Tibial nerve (tissue), 4 donors: ENCODE results near the gene CERS2. TPM values are rescaled to one million over a fixed set of nuclear protein-coding genes. Genes with fewer than 3 reads are reported as not detected.

Experiments
- DNase-seq, 2 donors: peaks; one replicate each; pipeline ENCODE4 v3.0.0-alpha.2; 2019; ENCODE audit warnings: low spot score in 2 of 2
- H3K27ac ChIP-seq, 4 donors: fragments of 200-600 bp; sonication (generic) in 3 of 4; one replicate each; pipeline ENCODE4 v1.5.1; 2017 to 2019; ENCODE audit warnings: mild to moderate bottlenecking in 1 of 4
- H3K27me3 ChIP-seq, 2 donors: fragments of 200-600 bp; sonication (generic) in 1 of 2; one replicate each; pipeline versions ENCODE4 v1.5.1 to v1.6.0; 2017 to 2019
- H3K36me3 ChIP-seq, 3 donors: fragments of 200-600 bp; sonication (generic); one replicate each; pipeline ENCODE4 v1.5.1; 2018 to 2019
- H3K4me1 ChIP-seq, 4 donors: fragments of 200-600 bp; sonication (generic) in 3 of 4; one replicate each; pipeline ENCODE4 v1.5.1; 2017 to 2019
- H3K4me3 ChIP-seq, 4 donors: fragments of 200-600 bp; sonication (generic) in 3 of 4; one replicate each; pipeline ENCODE4 v1.5.1; 2017 to 2019; ENCODE audit warnings: mild to moderate bottlenecking in 1 of 4, moderate library complexity in 1 of 4
- H3K9me3 ChIP-seq, 4 donors: fragments of 200-600 bp; sonication (generic) in 3 of 4; one replicate each; pipeline ENCODE4 v1.5.1; 2017 to 2019
- EP300 ChIP-seq, 2 donors: sonication (generic); formaldehyde crosslinking; IDR thresholded peaks; one replicate each; pipeline ENCODE4 v1.6.1; 2017; ENCODE audit warnings: antibody characterized with exemption in 2 of 2, mild to moderate bottlenecking in 1 of 2
- POLR2A ChIP-seq, 2 donors: fragments of 450-650 bp; IDR thresholded peaks; one replicate each; pipeline ENCODE4 v1.6.1; 2017; ENCODE audit warnings: antibody characterized with exemption in 2 of 2, mild to moderate bottlenecking in 2 of 2, moderate library complexity in 2 of 2
- WGBS, 2 donors: methylation state at CpG; one replicate each; pipeline ENCODE4 v1.1.5; 2018; 5-methylcytosine and 5-hydroxymethylcytosine counted together
- total RNA-seq, 4 donors: library from RNA; depleted of rRNA; stranded (reverse); fragments of >200 nt; gene quantifications; one replicate each; pipeline ENCODE4 v1.1.0, GENCODE V29; 2016
- TF ChIP-seq, protein P1 (sequence below), 5 experiments: fragments of 200-600 bp in 3 of 5; fragments of 450-650 bp in 2 of 5; sonication (generic) in 3 of 5; IDR thresholded peaks; one replicate each; pipeline ENCODE4 v1.5.1; 2016 to 2019; ENCODE audit warnings: antibody characterized with exemption in 5 of 5, mild to moderate bottlenecking in 3 of 5, moderate library complexity in 2 of 5

CERS2 gene
- total RNA-seq, 4 donors from 2014 or later, result 137 to 168 (median 140) TPM

DNA sequence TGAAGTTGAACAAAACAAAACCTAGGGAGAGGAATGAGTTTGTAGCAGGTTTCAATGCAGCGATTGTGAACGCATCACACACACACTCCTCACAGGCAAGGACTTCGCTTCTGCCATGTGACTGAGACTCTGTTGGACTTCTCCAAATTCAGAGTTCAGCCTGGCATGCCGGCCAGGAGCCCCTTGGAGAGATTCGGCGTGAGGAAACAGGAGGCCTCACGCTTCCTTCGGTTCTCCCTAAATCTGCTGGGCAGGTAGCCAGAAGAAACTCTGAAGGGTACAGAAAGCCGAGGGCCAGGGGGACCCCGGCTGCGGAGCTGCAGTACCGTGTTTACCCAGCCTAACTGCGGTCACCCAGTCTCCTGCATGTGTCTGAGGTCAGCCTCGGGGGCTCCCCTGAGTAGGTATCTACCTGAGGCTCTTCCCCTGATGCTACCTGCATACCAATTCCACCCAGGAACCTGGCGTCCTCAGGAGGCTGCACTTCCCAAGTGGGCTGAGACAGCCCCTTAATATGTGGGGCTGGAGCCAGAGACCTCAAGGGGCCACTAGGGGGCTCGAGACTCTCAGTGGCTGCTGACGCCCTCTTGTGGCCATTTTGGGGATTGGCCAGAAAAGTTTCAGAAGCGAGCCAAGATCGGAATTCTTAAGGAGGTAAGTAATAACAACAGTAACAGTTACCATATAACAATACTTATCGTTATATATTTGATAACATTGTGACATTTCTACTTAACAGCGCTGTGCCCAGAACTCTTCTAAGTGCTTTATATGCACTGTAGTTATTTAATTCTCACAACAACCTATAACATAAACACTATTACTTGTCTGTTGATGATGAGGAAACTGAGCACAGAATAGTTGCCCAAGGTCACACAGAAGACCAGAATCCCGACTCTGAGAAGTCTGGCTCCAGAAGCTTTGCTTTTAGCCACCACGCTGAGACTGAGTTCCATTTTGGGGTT lies 4.7 kb upstream of the CERS2 start:
- DNase-seq, result peak; percentile 91 to 99
- Histone ChIP-seq H3K9me3 (no peaks in the 10 kb centered on the region), H3K36me3 (no peaks in the 10 kb centered on the region), H3K4me3 (peak overlapping the region in 2 of 4 donors; percentile 12 to 19), H3K27me3 (no peaks in the 10 kb centered on the region), H3K4me1 (peaks cover 0 to 75% (median 29%) of the 10 kb centered on the region in 4 donors), H3K27ac (peak overlapping the region; percentile 10 to 98 (median 66))
- 12 to 20% methylated on average over 22 to 23 of the region's 23 CpGs for WGBS, 2 donors
- TF ChIP-seq, protein P1, sequence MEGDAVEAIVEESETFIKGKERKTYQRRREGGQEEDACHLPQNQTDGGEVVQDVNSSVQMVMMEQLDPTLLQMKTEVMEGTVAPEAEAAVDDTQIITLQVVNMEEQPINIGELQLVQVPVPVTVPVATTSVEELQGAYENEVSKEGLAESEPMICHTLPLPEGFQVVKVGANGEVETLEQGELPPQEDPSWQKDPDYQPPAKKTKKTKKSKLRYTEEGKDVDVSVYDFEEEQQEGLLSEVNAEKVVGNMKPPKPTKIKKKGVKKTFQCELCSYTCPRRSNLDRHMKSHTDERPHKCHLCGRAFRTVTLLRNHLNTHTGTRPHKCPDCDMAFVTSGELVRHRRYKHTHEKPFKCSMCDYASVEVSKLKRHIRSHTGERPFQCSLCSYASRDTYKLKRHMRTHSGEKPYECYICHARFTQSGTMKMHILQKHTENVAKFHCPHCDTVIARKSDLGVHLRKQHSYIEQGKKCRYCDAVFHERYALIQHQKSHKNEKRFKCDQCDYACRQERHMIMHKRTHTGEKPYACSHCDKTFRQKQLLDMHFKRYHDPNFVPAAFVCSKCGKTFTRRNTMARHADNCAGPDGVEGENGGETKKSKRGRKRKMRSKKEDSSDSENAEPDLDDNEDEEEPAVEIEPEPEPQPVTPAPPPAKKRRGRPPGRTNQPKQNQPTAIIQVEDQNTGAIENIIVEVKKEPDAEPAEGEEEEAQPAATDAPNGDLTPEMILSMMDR (IDR thresholded peaks at IDR 0.05), result peak; percentile 99 to 100 (median 99)
- TF ChIP-seq EP300 (IDR thresholded peaks at IDR 0.05) (peak in 1 of 2 donors; percentile 76), POLR2A (IDR thresholded peaks at IDR 0.05) (no peak)

GRCh38 chr1:150976879-150977694 lies 2.5 kb upstream of the CERS2 start:
- peak overlapping the region; percentile 46 to 98 (median 74) for H3K27ac ChIP-seq
- no peaks in the 10 kb centered on the region for H3K36me3 ChIP-seq
- no peaks in the 10 kb centered on the region for H3K27me3 ChIP-seq
- TF ChIP-seq, protein P1 (IDR thresholded peaks at IDR 0.05), result peak in 1 of 5 experiments; percentile 13
- TF ChIP-seq POLR2A (IDR thresholded peaks at IDR 0.05), result peak; percentile 44
- TF ChIP-seq EP300 (IDR thresholded peaks at IDR 0.05), result peak; percentile 34 to 82
- no peaks in the 10 kb centered on the region for H3K9me3 ChIP-seq
- 38 to 44% methylated on average over 11 of the region's 11 CpGs for WGBS, 2 donors
- peaks cover 0 to 81% (median 41%) of the 10 kb centered on the region in 4 donors for H3K4me1 ChIP-seq
- peak; percentile 60 to 80 for DNase-seq
- peak overlapping the region in 1 of 4 donors; percentile 10 for H3K4me3 ChIP-seq

DNA sequence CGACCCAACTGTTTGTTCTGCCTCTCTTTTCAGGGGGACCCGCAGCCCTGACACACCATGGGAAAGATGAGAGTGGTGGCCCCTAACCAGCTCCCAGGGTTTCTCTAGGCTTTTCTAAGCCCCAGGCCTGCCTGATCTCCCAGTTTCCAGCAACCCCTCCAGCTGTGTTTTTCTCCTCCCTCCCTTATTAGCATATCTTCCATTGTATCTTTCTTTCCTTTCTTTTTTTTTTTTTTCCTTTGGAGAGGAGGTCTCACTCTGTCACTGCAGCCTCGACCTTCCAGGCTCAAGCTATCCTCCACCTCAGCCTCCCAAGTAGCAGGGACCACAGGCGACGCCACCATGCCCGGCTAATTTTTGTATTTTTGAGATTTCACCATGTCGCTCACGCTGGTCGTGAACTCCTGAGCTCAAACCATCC lies 1.8 kb upstream of the CERS2 start:
- Histone ChIP-seq H3K4me1 (peaks cover 0 to 81% (median 48%) of the 10 kb centered on the region in 4 donors), H3K27me3 (no peaks in the 10 kb centered on the region), H3K9me3 (no peaks in the 10 kb centered on the region), H3K4me3 (no peak overlapping the region), H3K27ac (peak overlapping the region in 2 of 4 donors; percentile 85 to 98), H3K36me3 (no peaks in the 10 kb centered on the region)
- no peak for DNase-seq
- TF ChIP-seq, protein P1 (IDR thresholded peaks at IDR 0.05), result no peak
- TF ChIP-seq POLR2A (IDR thresholded peaks at IDR 0.05) (no peak), EP300 (IDR thresholded peaks at IDR 0.05) (no peak)
- WGBS, 2 donors, result 92 to 94% methylated on average over 9 of the region's 9 CpGs

DNA sequence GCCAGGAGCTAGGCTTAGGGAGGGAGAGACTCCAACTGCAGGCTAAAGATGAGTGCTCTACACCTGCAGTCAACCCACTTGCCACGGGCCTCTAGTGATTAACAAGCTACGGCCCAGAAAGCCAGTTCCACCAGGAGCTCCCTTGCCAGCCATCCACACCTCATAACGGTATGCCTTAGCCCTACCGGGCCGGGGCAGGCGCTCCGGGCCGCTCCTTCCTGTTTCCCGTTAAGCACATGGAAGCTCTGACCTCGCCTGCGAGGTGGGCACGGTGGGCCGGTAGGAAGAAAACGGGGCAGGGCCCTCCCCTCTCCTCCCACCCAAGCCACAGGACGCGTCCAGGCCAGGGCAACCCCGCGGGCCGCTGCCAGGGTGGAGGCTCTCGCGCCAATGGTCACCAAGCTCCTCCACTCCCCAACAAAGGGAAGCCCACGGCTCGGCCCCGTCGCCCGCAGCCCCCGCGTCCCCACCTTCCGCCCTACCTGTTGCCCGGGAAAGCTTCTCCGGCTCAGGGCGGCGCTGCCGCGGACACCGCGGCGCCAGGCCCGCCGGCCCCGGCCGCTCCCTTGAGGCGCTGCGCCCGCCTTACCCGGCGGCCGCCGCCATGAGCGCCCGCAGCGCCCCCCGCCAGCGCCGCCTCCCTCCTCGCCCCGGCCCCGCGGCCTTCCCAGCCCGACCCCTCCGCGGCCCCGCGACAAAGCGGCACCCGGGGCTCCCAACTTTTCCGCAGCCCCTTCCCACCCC lies 627 bp downstream of the CERS2 start:
- Histone ChIP-seq H3K4me1 (peaks cover 0 to 85% (median 61%) of the 10 kb centered on the region in 4 donors), H3K27me3 (no peaks in the 10 kb centered on the region), H3K36me3 (peaks cover 0 to 2% (median 0%) of the 10 kb centered on the region in 3 donors), H3K4me3 (peak overlapping the region; percentile 70 to 89 (median 79)), H3K27ac (peak overlapping the region; percentile 96 to 99 (median 97)), H3K9me3 (no peaks in the 10 kb centered on the region)
- WGBS, 2 donors, result 1 to 3% methylated on average over 10 to 50 of the region's 67 CpGs
- TF ChIP-seq POLR2A (IDR thresholded peaks at IDR 0.05) (no peak), EP300 (IDR thresholded peaks at IDR 0.05) (peak in 1 of 2 donors; percentile 45)
- TF ChIP-seq, protein P1 (IDR thresholded peaks at IDR 0.05), result peak in 2 of 5 experiments; percentile 12 to 30
- no peak for DNase-seq
